SK-N-SH (cell line): ENCODE measurements around the gene ARHGEF17.

Experiments
- EZH2phosphoT487 ChIP-seq: fragments of 200-600 bp; sonication (generic); IDR thresholded peaks from 2 replicates; pipeline ENCODE4 v1.6.1; 2017; ENCODE audit warnings: low read depth, mixed run types, mild to moderate bottlenecking, antibody characterized with exemption, moderate library complexity, borderline replicate concordance
- JUND ChIP-seq: IDR thresholded peaks from 2 replicates; pipeline ENCODE4 v1.4.0; 2012
- POLR2AphosphoS5 ChIP-seq: IDR thresholded peaks from 2 replicates; pipeline ENCODE4 v1.6.1; 2012; ENCODE audit warnings: low read depth, low read length
- RFX5 ChIP-seq: IDR thresholded peaks from 2 replicates; pipeline ENCODE4 v1.6.1; 2012; ENCODE audit warnings: mild to moderate bottlenecking, improper control_type of control experiment, low read length
- ZBTB33 ChIP-seq: IDR thresholded peaks from 2 replicates; pipeline ENCODE4 v1.4.0; 2012; ENCODE audit warnings: low read depth, borderline replicate concordance
- TF ChIP-seq, protein P1 (sequence below): fragments of 200-600 bp; sonication (generic); IDR thresholded peaks from 2 replicates; pipeline ENCODE4 v1.6.1; 2017; ENCODE audit warnings: antibody characterized with exemption, mild to moderate bottlenecking, moderate library complexity
- TF ChIP-seq, protein P2 (sequence below): IDR thresholded peaks from 2 replicates; pipeline ENCODE4 v1.4.0; 2012; ENCODE audit warnings: low read depth

- TF ChIP-seq RFX5 (no peak), ZBTB33 (no peak), JUND (no peak), POLR2AphosphoS5 (no peak), EZH2phosphoT487 (no peak)
- TF ChIP-seq, protein P1, sequence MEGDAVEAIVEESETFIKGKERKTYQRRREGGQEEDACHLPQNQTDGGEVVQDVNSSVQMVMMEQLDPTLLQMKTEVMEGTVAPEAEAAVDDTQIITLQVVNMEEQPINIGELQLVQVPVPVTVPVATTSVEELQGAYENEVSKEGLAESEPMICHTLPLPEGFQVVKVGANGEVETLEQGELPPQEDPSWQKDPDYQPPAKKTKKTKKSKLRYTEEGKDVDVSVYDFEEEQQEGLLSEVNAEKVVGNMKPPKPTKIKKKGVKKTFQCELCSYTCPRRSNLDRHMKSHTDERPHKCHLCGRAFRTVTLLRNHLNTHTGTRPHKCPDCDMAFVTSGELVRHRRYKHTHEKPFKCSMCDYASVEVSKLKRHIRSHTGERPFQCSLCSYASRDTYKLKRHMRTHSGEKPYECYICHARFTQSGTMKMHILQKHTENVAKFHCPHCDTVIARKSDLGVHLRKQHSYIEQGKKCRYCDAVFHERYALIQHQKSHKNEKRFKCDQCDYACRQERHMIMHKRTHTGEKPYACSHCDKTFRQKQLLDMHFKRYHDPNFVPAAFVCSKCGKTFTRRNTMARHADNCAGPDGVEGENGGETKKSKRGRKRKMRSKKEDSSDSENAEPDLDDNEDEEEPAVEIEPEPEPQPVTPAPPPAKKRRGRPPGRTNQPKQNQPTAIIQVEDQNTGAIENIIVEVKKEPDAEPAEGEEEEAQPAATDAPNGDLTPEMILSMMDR, result no peak
- TF ChIP-seq, protein P2, sequence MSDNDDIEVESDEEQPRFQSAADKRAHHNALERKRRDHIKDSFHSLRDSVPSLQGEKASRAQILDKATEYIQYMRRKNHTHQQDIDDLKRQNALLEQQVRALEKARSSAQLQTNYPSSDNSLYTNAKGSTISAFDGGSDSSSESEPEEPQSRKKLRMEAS, result no peak
Observed at GRCh38 chr11:73401924-73402833, 94.1 kb downstream of the ARHGEF17 start.
